ENCODE results near the gene ARFGAP1. TPM values are rescaled to one million over a fixed set of nuclear protein-coding genes. Genes with fewer than 3 reads are reported as not detected.

ARFGAP1 gene
- total and polyA plus RNA-seq, 2 donors from 2014 or later, result 40.4 to 84.3 TPM

GRCh38 chr20:63321148-63321831, 48.7 kb downstream of the ARFGAP1 start:
- no peak overlapping the region for H3K9ac ChIP-seq (ENCODE audit: low read length in 3 of 3)
- no peaks in the 10 kb centered on the region for H3K36me3 ChIP-seq (ENCODE audit: control insufficient read depth in 2 of 3, insufficient read depth in 3 of 3, low read length in 3 of 3)
- no peaks in the 10 kb centered on the region for H3K27me3 ChIP-seq (ENCODE audit: control insufficient read depth, insufficient read depth, low read length)
- no peaks in the 10 kb centered on the region for H3K9me3 ChIP-seq (ENCODE audit: control insufficient read depth in 2 of 3, insufficient read depth in 1 of 3, low read length in 3 of 3)
- H3K4me1 ChIP-seq (ENCODE audit: control insufficient read depth in 2 of 3, insufficient read depth in 2 of 3, low read depth in 1 of 3, low read length in 3 of 3), result no peaks in the 10 kb centered on the region
- FAIRE-seq (no peak), DNase-seq (peak in 4 of 5 donors; percentile 45 to 74 (median 56))
- H3K4me3 ChIP-seq (ENCODE audit: low read length in 3 of 3), result no peak overlapping the region
- H3K27ac ChIP-seq (ENCODE audit: low read depth in 2 of 2, low read length in 2 of 2), result no peak overlapping the region
- intact Hi-C loops (cut with DNase I), result no loop called here
- no peak for TF ChIP-seq CTCF (IDR thresholded peaks at IDR 0.05; ENCODE audit: borderline replicate concordance, extremely low read depth, insufficient read depth)

GRCh38 chr20:63322146-63322932, 49.7 kb downstream of the ARFGAP1 start:
- Histone ChIP-seq H3K9me3 (ENCODE audit: control insufficient read depth in 2 of 3, insufficient read depth in 1 of 3, low read length in 3 of 3) (peaks cover 0 to 5% (median 0%) of the 10 kb centered on the region in 3 donors), H3K9ac (ENCODE audit: low read length in 3 of 3) (no peak overlapping the region), H3K4me3 (ENCODE audit: low read length in 3 of 3) (no peak overlapping the region), H3K4me1 (ENCODE audit: control insufficient read depth in 2 of 3, insufficient read depth in 2 of 3, low read depth in 1 of 3, low read length in 3 of 3) (no peaks in the 10 kb centered on the region), H3K36me3 (ENCODE audit: control insufficient read depth in 2 of 3, insufficient read depth in 3 of 3, low read length in 3 of 3) (no peaks in the 10 kb centered on the region), H3K27me3 (ENCODE audit: control insufficient read depth, insufficient read depth, low read length) (no peaks in the 10 kb centered on the region), H3K27ac (ENCODE audit: low read depth in 2 of 2, low read length in 2 of 2) (no peak overlapping the region)
- FAIRE-seq (no peak), DNase-seq (peak in 2 of 5 donors; percentile 59 to 66)
- intact Hi-C loops (cut with DNase I), result no loop called here
- TF ChIP-seq CTCF (IDR thresholded peaks at IDR 0.05; ENCODE audit: borderline replicate concordance, extremely low read depth, insufficient read depth), result no peak

GRCh38 chr20:63322933-63323273, 50.3 kb downstream of the ARFGAP1 start:
- Histone ChIP-seq H3K9ac (ENCODE audit: low read length in 3 of 3) (no peak overlapping the region), H3K36me3 (ENCODE audit: control insufficient read depth in 2 of 3, insufficient read depth in 3 of 3, low read length in 3 of 3) (no peaks in the 10 kb centered on the region), H3K9me3 (ENCODE audit: control insufficient read depth in 2 of 3, insufficient read depth in 1 of 3, low read length in 3 of 3) (peaks cover 0 to 5% (median 0%) of the 10 kb centered on the region in 3 donors), H3K27ac (ENCODE audit: low read depth in 2 of 2, low read length in 2 of 2) (no peak overlapping the region), H3K4me1 (ENCODE audit: control insufficient read depth in 2 of 3, insufficient read depth in 2 of 3, low read depth in 1 of 3, low read length in 3 of 3) (no peaks in the 10 kb centered on the region), H3K27me3 (ENCODE audit: control insufficient read depth, insufficient read depth, low read length) (no peaks in the 10 kb centered on the region), H3K4me3 (ENCODE audit: low read length in 3 of 3) (no peak overlapping the region)
- no peak for FAIRE-seq
- no peak for DNase-seq
- TF ChIP-seq CTCF (IDR thresholded peaks at IDR 0.05; ENCODE audit: borderline replicate concordance, extremely low read depth, insufficient read depth), result no peak
- intact Hi-C loops (cut with DNase I), result no loop called here
